NCI-H1092 treated with DMSO at 0.1 percent for 48 hours (cell line): ENCODE results near the gene TACC2.

Experiments used
- DNase-seq: peaks from one replicate; lab custom pipeline; 2025; lab: John Stamatoyannopoulos, UW

The TACC2 gene

GRCh38 chr10:122124808-122125207 is 135.8 kb downstream of the TACC2 start:
- no peak for DNase-seq

- DNase-seq: no peak
These were observed 138.0 kb downstream of the TACC2 start for GRCh38 chr10:122126763-122127659.

GRCh38 chr10:122127943-122128342 is 139.0 kb downstream of the TACC2 start:
- DNase-seq: no peak

- DNase-seq: no peak
These were observed 139.4 kb downstream of the TACC2 start for GRCh38 chr10:122128357-122128756.

- no peak for DNase-seq
These were observed 141.6 kb downstream of the TACC2 start for GRCh38 chr10:122130474-122131110.

- DNase-seq: no peak
These were observed 143.4 kb downstream of the TACC2 start for GRCh38 chr10:122132331-122132755.

- no peak for DNase-seq
These were observed 144.1 kb downstream of the TACC2 start for GRCh38 chr10:122132882-122133565.

GRCh38 chr10:122135251-122136025 is 146.5 kb downstream of the TACC2 start:
- no peak for DNase-seq

- DNase-seq: no peak
These were observed 150.1 kb downstream of the TACC2 start for GRCh38 chr10:122138831-122139625.

- DNase-seq: peak; percentile 2
These were observed 150.7 kb downstream of the TACC2 start for GRCh38 chr10:122139627-122140170.

- no peak for DNase-seq
These were observed 151.5 kb downstream of the TACC2 start for GRCh38 chr10:122140461-122140902.

- no peak for DNase-seq
These were observed 152.1 kb downstream of the TACC2 start for GRCh38 chr10:122140941-122141623.

- no peak for DNase-seq
These were observed 153.1 kb downstream of the TACC2 start for GRCh38 chr10:122141821-122142640.

GRCh38 chr10:122142641-122143237 is 153.8 kb downstream of the TACC2 start:
- DNase-seq: no peak

GRCh38 chr10:122143238-122143841 is 154.4 kb downstream of the TACC2 start:
- no peak for DNase-seq

- no peak for DNase-seq
These were observed 155.2 kb downstream of the TACC2 start for GRCh38 chr10:122144199-122144598.

GRCh38 chr10:122145113-122145512 is 156.2 kb downstream of the TACC2 start:
- no peak for DNase-seq

GRCh38 chr10:122147663-122148062 is 158.7 kb downstream of the TACC2 start:
- peak; percentile 63 for DNase-seq
